ENCODE measurements around the gene PAPLN.
A peak's percentile ranks its signal among the peaks of the same experiment; 100 is the strongest.

The PAPLN gene

GRCh38 chr14:73203527-73203926 lies 33.8 kb upstream of the PAPLN start:
- no peak for DNase-seq (ENCODE audit: low read depth)
- H3K4me3 ChIP-seq (ENCODE audit: low read depth, low read length): no peak overlapping the region
- TF ChIP-seq, protein P1, sequence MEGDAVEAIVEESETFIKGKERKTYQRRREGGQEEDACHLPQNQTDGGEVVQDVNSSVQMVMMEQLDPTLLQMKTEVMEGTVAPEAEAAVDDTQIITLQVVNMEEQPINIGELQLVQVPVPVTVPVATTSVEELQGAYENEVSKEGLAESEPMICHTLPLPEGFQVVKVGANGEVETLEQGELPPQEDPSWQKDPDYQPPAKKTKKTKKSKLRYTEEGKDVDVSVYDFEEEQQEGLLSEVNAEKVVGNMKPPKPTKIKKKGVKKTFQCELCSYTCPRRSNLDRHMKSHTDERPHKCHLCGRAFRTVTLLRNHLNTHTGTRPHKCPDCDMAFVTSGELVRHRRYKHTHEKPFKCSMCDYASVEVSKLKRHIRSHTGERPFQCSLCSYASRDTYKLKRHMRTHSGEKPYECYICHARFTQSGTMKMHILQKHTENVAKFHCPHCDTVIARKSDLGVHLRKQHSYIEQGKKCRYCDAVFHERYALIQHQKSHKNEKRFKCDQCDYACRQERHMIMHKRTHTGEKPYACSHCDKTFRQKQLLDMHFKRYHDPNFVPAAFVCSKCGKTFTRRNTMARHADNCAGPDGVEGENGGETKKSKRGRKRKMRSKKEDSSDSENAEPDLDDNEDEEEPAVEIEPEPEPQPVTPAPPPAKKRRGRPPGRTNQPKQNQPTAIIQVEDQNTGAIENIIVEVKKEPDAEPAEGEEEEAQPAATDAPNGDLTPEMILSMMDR (IDR thresholded peaks at IDR 0.05; ENCODE audit: low read depth, low read length, missing control alignments): no peak
- in situ Hi-C loops (cut with HindIII; ENCODE audit: low sequenced_read_pairs): no loop called here

DNA sequence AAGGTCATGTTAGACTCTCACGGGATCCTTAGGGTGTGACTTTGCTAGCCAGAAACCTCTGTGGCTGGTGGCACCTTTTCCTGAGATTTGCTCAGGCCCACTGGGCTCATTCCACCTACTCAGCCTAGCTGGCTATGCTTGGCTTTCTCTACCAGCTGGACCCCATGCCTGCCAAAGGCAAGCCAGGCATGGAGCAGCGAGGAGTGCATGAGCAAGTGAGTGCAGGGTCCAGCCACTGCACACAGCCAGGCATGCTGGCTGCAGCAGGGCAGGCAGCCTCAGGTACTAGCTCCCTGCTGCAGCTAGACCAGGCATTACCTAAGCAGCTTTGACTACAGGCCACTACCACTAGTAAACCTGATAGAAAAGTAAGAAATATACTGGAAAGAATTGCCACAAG lies 29.7 kb upstream of the PAPLN start:
- TF ChIP-seq, protein P1 (IDR thresholded peaks at IDR 0.05; ENCODE audit: low read depth, low read length, missing control alignments): no peak
- DNase-seq (ENCODE audit: low read depth): no peak
- no peak overlapping the region for H3K4me3 ChIP-seq (ENCODE audit: low read depth, low read length)
- in situ Hi-C loops (cut with HindIII; ENCODE audit: low sequenced_read_pairs): no loop called here

DNA sequence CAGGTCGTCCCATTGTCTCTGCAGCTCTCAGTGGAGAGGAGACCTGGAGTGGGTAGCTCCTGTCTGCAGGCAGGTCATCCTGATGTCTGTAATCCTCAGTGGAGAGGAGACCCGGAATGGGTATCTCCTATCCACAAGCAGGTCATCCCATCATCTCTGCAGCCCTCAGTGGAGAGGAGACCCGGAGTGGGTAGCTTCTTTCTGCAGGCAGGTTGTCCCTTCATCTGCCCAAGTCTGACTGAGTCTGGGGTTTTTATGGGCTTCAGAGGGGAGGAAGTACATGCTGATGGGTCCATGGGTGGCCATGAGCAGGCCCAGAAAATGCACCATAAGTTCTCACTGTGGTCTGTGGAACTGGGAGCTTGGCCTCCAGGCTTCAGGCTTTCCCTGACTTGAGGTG lies 28.9 kb upstream of the PAPLN start:
- no peak for DNase-seq (ENCODE audit: low read depth)
- H3K4me3 ChIP-seq (ENCODE audit: low read depth, low read length): no peak overlapping the region
- TF ChIP-seq, protein P1 (IDR thresholded peaks at IDR 0.05; ENCODE audit: low read depth, low read length, missing control alignments): no peak
- in situ Hi-C loops (cut with HindIII; ENCODE audit: low sequenced_read_pairs): no loop called here

- DNase-seq (ENCODE audit: low read depth): no peak
- in situ Hi-C loops (cut with HindIII; ENCODE audit: low sequenced_read_pairs): no loop called here
- TF ChIP-seq, protein P1 (IDR thresholded peaks at IDR 0.05; ENCODE audit: low read depth, low read length, missing control alignments): no peak
- no peak overlapping the region for H3K4me3 ChIP-seq (ENCODE audit: low read depth, low read length)
These were observed 28.5 kb upstream of the PAPLN start for GRCh38 chr14:73208846-73209245.

DNA sequence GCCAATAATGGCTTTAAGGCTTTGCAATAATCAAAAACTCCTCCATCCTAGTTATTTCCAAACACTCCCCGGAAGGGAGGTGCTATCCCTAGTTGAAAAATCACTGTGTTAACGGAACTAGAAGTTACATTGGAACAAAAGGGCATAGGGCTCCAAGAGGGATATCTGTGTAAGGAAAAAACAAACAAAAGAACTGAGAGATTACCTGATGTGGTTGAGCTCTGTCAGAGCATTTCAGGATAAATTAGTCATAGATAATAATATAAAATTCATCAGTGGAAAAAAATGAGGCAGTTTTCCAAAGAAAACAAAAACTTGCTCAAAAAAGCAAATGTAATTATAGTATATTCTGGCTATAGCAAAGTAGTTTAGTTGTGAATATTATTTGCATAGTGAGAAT lies 27.4 kb upstream of the PAPLN start:
- TF ChIP-seq, protein P1 (IDR thresholded peaks at IDR 0.05; ENCODE audit: low read depth, low read length, missing control alignments): no peak
- peak; percentile 36 for DNase-seq (ENCODE audit: low read depth)
- H3K4me3 ChIP-seq (ENCODE audit: low read depth, low read length): no peak overlapping the region
- in situ Hi-C loops (cut with HindIII; ENCODE audit: low sequenced_read_pairs): no loop called here

DNA sequence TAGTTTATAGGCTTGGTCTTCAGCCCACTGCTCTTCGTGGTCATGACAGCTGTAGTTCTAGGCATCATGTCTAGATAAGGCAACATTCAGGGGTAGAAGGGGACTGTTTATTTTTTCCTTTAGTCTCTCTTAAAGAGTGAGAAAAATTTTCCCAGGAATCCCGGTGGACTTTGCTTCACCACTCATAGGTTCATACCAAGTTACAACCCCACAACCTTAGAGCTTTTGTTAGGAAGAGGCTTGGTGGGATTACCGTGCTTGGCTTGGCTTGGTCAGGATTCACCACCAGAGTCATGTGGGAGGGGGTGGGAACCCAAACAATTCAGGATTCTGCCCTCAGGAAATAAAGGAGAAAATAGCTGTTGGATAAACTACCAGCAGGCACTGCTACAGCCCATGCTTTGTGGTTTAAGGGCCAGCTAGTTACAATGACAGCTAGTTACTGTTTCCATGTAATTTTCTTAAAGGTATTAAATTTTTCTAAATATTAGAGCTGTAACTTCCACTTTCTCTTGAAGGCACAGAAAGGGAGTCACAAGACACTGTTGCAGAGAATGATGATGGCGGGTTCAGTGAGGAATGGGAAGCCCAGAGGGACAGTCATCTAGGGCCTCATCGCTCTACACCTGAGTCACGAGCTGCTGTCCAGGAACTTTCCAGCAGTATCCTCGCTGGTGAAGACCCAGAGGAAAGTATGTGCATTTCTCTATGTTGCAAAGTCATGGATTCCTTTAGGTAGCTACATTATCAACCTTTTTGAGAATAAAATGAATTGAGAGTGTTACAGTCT lies 25.9 kb upstream of the PAPLN start:
- H3K4me3 ChIP-seq (ENCODE audit: low read depth, low read length): no peak overlapping the region
- in situ Hi-C loops (cut with HindIII; ENCODE audit: low sequenced_read_pairs): no loop called here
- DNase-seq (ENCODE audit: low read depth): no peak
- TF ChIP-seq, protein P1 (IDR thresholded peaks at IDR 0.05; ENCODE audit: low read depth, low read length, missing control alignments): no peak
